Measurements from ENCODE around the gene C5.

C5 gene

DNA sequence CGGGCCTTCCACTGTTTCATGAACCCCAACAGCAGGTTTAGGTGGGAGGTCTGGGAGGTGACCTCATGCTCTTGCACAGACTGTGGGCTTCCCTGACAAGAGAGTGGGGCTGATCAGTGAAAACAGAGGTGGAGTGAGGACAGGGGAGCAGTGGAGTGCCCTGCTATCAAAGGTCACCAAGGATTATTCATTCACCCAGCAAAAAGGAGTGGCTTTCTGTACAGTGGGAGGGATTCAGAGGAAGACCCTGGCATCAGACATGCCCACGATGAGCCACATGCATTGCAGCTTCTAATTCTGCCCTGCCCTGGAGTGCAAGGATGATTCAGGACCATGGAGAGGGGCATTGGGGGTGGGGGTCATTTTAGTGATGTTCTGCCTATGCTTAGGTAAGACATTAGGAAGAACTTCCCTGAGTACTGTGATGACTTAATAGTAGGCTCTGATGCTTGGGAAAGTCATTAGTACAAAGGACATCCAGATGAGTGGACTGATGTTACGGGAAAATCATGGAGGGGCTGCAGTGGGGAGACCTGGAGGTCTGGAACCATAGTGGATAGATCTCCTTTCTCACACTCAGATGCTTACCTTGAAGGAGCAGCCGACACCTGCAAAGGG lies 136.3 kb downstream of the C5 start:
- no peak overlapping the region for H3K4me3 ChIP-seq (ENCODE audit: low read depth, low read length)

DNA sequence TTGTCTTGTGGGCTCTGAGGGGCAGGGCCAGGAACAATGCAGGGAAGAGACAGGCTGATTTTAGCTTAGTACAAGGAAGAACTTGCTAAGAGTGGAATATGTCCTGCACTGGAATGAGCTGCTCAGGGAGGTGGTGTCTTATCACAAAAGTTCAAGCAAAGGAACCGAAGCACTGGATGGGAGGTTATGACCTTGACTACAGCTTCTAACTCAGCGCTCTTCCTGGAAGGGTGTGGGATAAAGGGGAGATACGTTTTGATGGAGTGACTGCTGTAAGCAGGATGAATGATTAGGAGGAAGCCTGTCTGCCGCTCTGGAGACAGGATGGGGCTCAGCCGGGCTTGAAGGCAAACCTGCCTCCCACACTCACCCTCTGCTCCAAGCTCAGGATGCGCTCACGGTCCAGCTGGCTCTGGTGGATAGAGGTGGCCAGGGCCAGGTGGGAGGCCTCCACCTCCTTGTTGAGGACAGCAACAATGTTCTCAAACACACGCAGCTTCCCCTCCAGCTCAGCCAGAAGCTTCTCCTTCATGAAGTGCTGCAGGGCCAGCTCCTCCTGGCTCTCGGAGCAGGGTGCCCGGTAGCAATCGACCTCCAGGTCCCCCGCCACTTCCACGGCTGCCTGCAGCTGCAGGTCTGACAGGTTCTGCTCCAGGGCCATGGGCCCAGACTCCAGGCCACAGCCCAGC lies 137.0 kb downstream of the C5 start:
- no peak overlapping the region for H3K4me3 ChIP-seq (ENCODE audit: low read depth, low read length)

DNA sequence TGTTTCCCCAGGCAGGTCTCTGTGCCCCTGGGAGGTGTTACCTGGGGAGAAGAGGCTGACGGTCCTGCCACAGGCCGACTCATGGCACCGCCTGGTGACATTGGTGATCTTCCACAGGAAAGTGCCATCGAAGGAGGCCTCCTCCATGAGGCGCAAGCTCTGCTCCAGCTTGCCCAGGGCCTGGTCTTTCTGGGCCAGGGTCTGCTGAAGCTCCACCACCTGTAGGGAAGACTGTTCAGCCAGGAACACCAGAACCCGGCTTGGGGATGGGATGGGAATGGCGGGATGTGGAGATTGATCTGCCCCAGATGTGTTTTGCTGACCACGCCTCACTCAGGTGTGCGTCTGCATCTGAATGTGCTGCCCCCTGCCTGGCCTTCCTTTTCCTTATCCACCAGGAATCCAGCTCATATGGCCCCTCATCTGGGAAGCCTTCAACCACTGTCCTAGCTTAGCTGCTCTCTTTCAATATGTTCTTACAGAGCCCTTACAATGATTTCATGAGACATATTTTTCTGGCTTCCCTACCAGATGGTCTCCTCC lies 138.7 kb downstream of the C5 start:
- no peak overlapping the region for H3K4me3 ChIP-seq (ENCODE audit: low read depth, low read length)

DNA sequence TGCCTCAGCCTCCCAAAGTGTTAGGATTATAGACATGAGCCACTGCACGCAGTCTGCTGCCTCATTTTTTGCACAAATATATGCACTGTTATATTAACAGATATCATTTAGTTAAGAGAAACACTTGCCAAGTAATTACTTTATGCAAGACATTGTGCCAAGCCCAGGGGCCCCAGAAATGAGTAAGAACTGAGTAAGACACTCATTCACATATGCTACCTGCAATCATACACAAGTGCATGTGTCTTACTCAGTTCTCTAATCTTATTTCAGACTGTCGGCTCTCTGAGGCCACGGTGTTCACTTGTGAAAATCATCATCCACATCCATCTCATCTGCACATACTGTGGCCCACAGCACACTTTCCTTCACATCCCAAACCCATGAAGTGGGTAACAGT lies 139.4 kb downstream of the C5 start:
- no peak overlapping the region for H3K4me3 ChIP-seq (ENCODE audit: low read depth, low read length)

DNA sequence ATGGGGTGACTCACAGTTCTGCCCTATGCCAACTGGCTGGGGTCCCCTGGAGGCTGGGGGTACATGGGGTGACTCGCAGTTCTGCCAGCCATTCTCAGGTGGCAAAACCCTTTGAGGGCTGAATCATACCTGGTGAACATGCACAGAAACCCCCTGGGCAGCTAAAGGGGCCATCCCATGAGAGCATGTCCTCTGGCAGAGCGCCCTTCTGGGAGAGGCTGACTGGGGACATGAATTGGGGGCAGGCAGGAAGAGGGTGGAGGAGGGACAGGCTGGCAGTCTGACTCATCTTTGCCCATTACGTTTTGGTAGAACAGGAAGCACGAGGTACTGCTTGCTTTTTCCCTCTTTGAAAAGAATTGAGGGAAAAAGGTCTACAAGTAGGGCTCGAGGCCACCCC lies 140.2 kb downstream of the C5 start:
- no peak overlapping the region for H3K4me3 ChIP-seq (ENCODE audit: low read depth, low read length)

DNA sequence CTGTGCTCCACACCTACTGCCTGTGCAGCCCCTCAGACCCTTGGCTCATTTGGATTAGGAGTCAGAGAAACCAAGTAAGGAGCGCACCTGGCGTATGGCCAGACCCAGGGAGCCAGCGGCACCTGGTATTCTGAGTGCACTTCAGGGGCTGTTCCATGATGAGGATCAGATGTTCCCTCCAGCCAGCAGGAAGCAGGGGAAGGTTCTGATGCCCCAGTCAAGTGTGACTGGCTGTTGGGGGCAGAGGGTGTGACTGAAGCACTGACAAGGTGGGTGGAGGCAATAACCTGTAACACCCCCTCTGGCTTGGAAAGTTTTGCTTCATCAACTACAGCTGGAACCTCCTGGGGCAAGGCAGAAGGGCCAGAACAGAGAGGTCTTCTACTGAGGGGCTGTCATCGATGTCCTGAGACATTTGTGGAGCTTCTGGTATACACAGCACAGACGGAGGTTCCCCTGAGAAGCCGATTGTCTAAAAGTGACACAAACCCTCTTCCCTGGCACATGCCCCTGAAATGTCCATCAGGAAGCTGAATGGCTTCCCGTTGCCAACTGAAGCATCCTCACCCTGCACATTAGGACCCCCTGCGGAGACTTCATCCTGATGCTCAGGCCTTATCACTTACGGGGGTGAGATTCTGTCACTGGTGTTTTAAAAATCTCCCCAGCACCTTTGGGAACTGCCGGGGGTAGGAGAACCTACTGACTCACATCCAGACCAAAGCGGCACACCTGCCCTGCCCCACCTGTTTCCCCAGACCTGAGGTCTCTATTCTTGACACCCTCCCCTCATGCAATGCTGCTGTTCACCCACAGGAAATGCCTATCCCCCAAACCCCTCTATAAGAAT lies 144.5 kb downstream of the C5 start:
- H3K4me3 ChIP-seq (ENCODE audit: low read depth, low read length) = no peak overlapping the region

DNA sequence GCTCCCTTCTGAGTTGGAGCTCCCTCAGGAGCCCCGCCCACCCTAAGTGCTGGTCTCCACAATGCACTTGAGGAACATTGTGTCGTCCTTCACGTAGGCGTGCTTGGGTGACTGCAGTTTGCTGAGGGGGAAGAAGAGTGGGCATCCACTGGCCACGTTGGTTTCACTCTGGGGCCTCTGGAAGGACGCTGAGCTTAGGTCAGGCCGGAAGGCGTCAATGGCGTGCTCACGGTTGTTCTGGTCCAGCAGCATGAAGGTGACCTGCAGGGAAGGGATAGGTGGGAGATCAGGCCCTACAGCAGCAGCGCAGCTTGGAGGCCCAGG lies 145.1 kb downstream of the C5 start:
- no peak overlapping the region for H3K4me3 ChIP-seq (ENCODE audit: low read depth, low read length)

DNA sequence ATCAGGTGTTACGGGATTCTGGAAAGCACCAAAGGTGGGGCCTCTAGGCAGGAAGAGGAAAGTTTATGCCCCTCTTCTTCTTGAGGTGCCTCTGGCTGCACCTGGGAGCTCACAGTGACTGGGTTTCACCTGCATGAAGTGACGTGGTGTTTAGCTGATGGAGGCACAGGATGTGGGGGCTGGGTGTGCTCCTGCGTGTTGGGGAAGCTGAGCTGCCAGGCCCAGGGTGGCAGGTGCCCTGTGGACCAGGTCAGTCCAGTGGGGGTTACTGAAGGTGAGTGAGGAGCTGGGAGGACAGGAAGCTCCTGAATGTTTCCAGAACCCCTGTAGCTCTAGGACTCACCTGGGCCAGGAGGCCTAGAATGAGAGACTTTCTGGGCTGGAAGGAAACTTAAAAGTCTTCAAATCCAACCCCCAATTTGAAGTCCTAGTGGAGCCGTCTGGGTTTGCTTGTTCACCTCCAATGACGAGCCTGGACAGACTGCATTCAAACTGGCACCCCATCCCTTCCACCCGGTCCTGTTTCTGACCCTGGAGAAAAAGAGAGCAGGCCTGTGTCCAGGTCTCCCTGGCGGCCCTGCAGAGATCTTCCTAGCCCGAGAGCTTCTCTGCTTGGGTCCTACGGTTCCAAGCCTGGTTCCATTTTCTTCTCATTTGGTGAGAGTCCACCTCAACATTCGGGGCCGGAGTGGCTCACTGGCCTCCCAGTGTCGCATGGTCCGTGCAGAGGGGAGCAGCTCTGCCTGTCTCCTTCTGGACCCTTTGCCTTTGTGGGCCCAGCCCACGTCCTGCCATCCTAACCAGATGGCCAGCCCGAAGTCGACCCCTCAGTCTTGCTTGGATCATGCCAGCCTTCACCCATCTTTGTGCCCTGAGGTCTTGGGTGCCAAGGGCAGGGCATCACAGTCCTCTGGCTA lies 145.8 kb downstream of the C5 start:
- no peak overlapping the region for H3K4me3 ChIP-seq (ENCODE audit: low read depth, low read length)

DNA sequence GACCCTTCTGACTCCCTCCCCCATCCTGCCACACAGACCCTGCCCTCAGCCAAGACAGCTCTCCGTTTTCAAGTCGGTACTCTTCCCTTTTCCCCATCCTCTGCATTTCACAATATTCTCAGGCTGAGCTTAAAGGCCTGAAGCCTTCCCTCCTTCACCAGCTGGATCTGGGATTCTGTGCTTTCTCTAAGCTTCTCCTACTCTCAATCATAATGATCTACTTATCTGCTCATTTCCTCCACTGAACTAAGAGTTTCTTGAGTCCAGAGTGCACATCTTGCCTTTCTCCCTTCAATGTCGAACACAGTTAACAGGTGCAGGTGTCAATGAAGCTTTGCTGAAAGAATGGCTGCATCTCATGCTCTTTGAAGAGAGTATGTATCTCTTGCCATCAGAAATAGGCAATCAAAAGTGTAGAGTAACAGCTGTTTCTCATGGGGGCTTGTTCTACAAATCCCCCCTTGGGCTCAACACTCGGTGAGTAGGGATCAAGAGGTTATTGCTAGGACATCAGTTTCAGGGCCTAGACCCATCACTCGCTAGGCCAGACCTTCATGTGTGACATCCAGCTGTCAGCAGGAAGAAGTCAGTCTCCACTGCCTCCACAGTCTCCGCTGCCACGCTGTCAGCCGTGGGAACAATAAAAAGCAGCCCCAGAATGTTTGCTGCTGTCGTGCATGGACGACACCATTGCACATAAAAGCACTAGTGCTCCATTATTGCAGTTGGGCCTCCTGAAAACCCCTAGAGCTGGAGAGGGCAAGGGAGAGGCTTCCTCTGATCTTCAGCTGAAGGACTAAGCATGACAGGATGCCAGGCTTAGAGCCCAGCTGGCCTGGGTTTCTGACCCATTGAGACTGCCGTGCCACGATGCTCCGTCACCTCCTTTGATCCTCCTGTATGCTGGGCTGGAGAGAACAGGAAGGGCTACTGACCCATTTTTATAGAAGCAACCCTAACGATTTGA lies 147.2 kb downstream of the C5 start:
- H3K4me3 ChIP-seq (ENCODE audit: low read depth, low read length) = no peak overlapping the region
